ENCODE results near the gene WARS2. TPM values are rescaled to one million over a fixed set of nuclear protein-coding genes. Genes with fewer than 3 reads are reported as not detected.

The WARS2 gene
- total and polyA plus RNA-seq, 2 of the 8 experiments (the other 6 are each of a cell fraction or from before 2014, with no cell fraction given), result 4.3 to 12.9 TPM

- Histone ChIP-seq H2BK20ac (ENCODE audit: low read length) (no peak overlapping the region), H3K9ac (replicated peaks in 1 of 4; ENCODE audit: extremely low read depth in 1 of 4, low read depth in 3 of 4, low read length in 3 of 4) (no peak overlapping the region), H3K23me2 (ENCODE audit: low read depth, low read length) (no peaks in the 10 kb centered on the region; the same call in 1 of the 2 replicates), H2AK5ac (ENCODE audit: low read depth, low read length) (no peak overlapping the region), H3K79me1 (ENCODE audit: low read depth, low read length) (no peaks in the 10 kb centered on the region), H2BK15ac (ENCODE audit: low read length) (peak overlapping the region; percentile 24; the same call in 1 of the 2 replicates), H3K9me3 (ENCODE audit: insufficient read depth in 2 of 2, low read depth in 1 of 2, low read length in 1 of 2) (no peaks in the 10 kb centered on the region), H3K4me2 (ENCODE audit: insufficient read depth in 1 of 2, low read depth in 2 of 2, low read length in 2 of 2) (peak overlapping the region; percentile 62 to 67), H2BK12ac (ENCODE audit: low read depth, low read length) (no peak overlapping the region), H2BK5ac (ENCODE audit: low read depth, low read length) (no peak overlapping the region), H4K91ac (replicated peaks; ENCODE audit: insufficient read length, low read length) (no peak overlapping the region), H3K23ac (ENCODE audit: insufficient read length) (no peak overlapping the region), H3K27ac (ENCODE audit: low read depth, low read length) (no peak overlapping the region), H3K14ac (ENCODE audit: insufficient read length) (no peak overlapping the region), H3K18ac (ENCODE audit: extremely low read depth, low read length) (no peak overlapping the region), H4K20me1 (replicated peaks in 1 of 2; ENCODE audit: control insufficient read depth in 1 of 2, insufficient read depth in 2 of 2, low read length in 2 of 2) (peaks cover 4 to 14% of the 10 kb centered on the region in 2 experiments), H3K4me3 (ENCODE audit: extremely low read depth in 1 of 4, insufficient read depth in 2 of 4, low read depth in 3 of 4, low read length in 4 of 4) (peak overlapping the region in 2 of 4 experiments; percentile 5 to 51; a peak in 2 of 8 replicates), H3K56ac (replicated peaks; ENCODE audit: insufficient read length, low read depth, low read length) (no peak overlapping the region), H2BK120ac (replicated peaks; ENCODE audit: low read depth, low read length) (no peak overlapping the region), H3K4ac (replicated peaks; ENCODE audit: insufficient read length, low read depth, low read length) (no peak overlapping the region), H3K4me1 (replicated peaks in 1 of 4; ENCODE audit: control insufficient read depth in 3 of 4, insufficient read depth in 4 of 4, low read length in 3 of 4) (peaks cover 13 to 38% (median 18%) of the 10 kb centered on the region in 4 experiments), H3K79me2 (ENCODE audit: control insufficient read depth in 1 of 2, insufficient read depth in 2 of 2, low read length in 2 of 2) (no peaks in the 10 kb centered on the region), H3K27me3 (replicated peaks in 1 of 4; ENCODE audit: control insufficient read depth in 3 of 4, extremely low read depth in 1 of 4, insufficient read depth in 3 of 4, low read length in 3 of 4) (peaks cover 93 to 100% (median 100%) of the 10 kb centered on the region in 4 experiments), H2AFZ (ENCODE audit: low read length) (no peak overlapping the region), H4K5ac (ENCODE audit: insufficient read length, low read depth, low read length) (no peak overlapping the region), H3K36me3 (ENCODE audit: control insufficient read depth in 2 of 4, insufficient read depth in 4 of 4, low read length in 3 of 4) (no peaks in the 10 kb centered on the region), H4K8ac (ENCODE audit: extremely low read depth, insufficient read depth, low read length) (no peak overlapping the region)
- ChIA-PET POLR2A (ENCODE audit: partially characterized antibody) (interaction anchor here (0.9 to 1.5 kb wide), 4 partner anchors 9 to 147 kb away, joined by 3 to 4 read pairs (median 3); partner anchors contain the start of gene WARS2), CTCF (ENCODE audit: partially characterized antibody) (interaction anchor here (1.1 to 3.4 kb wide), 7 partner anchors 9 to 848 kb away, joined by 3 to 35 read pairs (median 5); no protein-coding TSS in a partner anchor)
- TF ChIP-seq EZH2 (IDR thresholded peaks at IDR 0.05; ENCODE audit: low read depth, low read length, severe bottlenecking) (peak; percentile 75), RAD21 (IDR thresholded peaks at IDR 0.05 in 1 of 2, conservative IDR thresholded peaks at IDR 0.05 in 1 of 2; ENCODE audit: low read depth in 2 of 2, low read length in 2 of 2) (peak; percentile 51 to 53), CTCF (IDR thresholded peaks at IDR 0.05; ENCODE audit: control extremely low read depth in 1 of 3, insufficient read depth in 1 of 3, low read depth in 1 of 3, low read length in 3 of 3) (peak in 2 of 3 experiments; percentile 40 to 47; a peak in 2 of 4 replicates), SP1 (IDR thresholded peaks at IDR 0.05; ENCODE audit: low read depth, low read length) (no peak), SUZ12 (IDR thresholded peaks at IDR 0.05; ENCODE audit: low read length) (peak; percentile 91; the same call in 1 of the 2 replicates)
- WGBS, 2 experiments (ENCODE audit: extremely low coverage in 1 of 2, insufficient coverage in 1 of 2, insufficient read length in 1 of 2, insufficient replicate concordance in 2 of 2, low coverage in 1 of 2, low lambda C conversion rate in 2 of 2, missing lambda C conversion rate in 1 of 2), result 20% methylated on average over 9 of the region's 9 CpGs; no CpG with 5 or more reads in 1 of the 2 experiments
- FAIRE-seq (peak; percentile 58), DNase-seq (ENCODE audit: low read depth in 1 of 2, low spot score in 2 of 2) (no peak)
Measured at GRCh38 chr1:118993700-118994026, 146.8 kb downstream of the WARS2 start.

Data from H1 (cell line).